ENCODE results near the gene HELZ. TPM values are rescaled to one million over a fixed set of nuclear protein-coding genes. Genes with fewer than 3 reads are reported as not detected.

HELZ gene
- total RNA-seq, 4 donors from 2014 or later, result 47.3 to 95.4 (median 61.3) TPM

GRCh38 chr17:67115401-67115800, 129.6 kb downstream of the HELZ start:
- TF ChIP-seq CTCF (IDR thresholded peaks at IDR 0.05) (no peak), POLR2A (IDR thresholded peaks at IDR 0.05) (no peak), EP300 (IDR thresholded peaks at IDR 0.05) (no peak)
- 95 to 100% methylated on average over 1 of the region's 1 CpG for WGBS, 2 donors

GRCh38 chr17:67113486-67113885, 131.5 kb downstream of the HELZ start:
- Histone ChIP-seq H3K4me3 (no peak overlapping the region), H3K36me3 (peaks cover 3 to 84% (median 7%) of the 10 kb centered on the region in 3 donors), H3K9me3 (peaks cover 0 to 20% (median 4%) of the 10 kb centered on the region in 4 donors), H3K27ac (no peak overlapping the region), H3K27me3 (no peaks in the 10 kb centered on the region), H3K4me1 (no peaks in the 10 kb centered on the region)
- 91 to 98% methylated on average over 5 of the region's 5 CpGs for WGBS, 2 donors
- no peak for TF ChIP-seq EP300 (IDR thresholded peaks at IDR 0.05)
- no peak for TF ChIP-seq POLR2A (IDR thresholded peaks at IDR 0.05)
- no peak for DNase-seq (ENCODE audit: low spot score in 2 of 2)

More at GRCh38 chr17:67115401-67115800, 129.6 kb downstream of the HELZ start:
- H3K4me1 ChIP-seq, result no peaks in the 10 kb centered on the region
- H3K36me3 ChIP-seq, result peaks cover 3 to 92% (median 6%) of the 10 kb centered on the region in 3 donors
- H3K27ac ChIP-seq, result no peak overlapping the region
- H3K27me3 ChIP-seq, result no peaks in the 10 kb centered on the region
- H3K4me3 ChIP-seq, result no peak overlapping the region
- H3K9me3 ChIP-seq, result peaks cover 0 to 20% (median 4%) of the 10 kb centered on the region in 4 donors
- DNase-seq (ENCODE audit: low spot score in 2 of 2), result no peak

GRCh38 chr17:67111808-67112207, 133.2 kb downstream of the HELZ start:
- Histone ChIP-seq H3K4me3 (no peak overlapping the region), H3K4me1 (no peaks in the 10 kb centered on the region), H3K36me3 (peaks cover 3 to 83% (median 13%) of the 10 kb centered on the region in 3 donors), H3K27ac (no peak overlapping the region), H3K27me3 (no peaks in the 10 kb centered on the region), H3K9me3 (peaks cover 0 to 15% (median 4%) of the 10 kb centered on the region in 4 donors)
- no peak for DNase-seq (ENCODE audit: low spot score in 2 of 2)
- TF ChIP-seq CTCF (IDR thresholded peaks at IDR 0.05) (no peak), EP300 (IDR thresholded peaks at IDR 0.05) (no peak), POLR2A (IDR thresholded peaks at IDR 0.05) (no peak)
- 95 to 97% methylated on average over 1 of the region's 1 CpG for WGBS, 2 donors

GRCh38 chr17:67111327-67111726, 133.7 kb downstream of the HELZ start:
- no peak overlapping the region for H3K27ac ChIP-seq
- H3K4me3 ChIP-seq, result no peak overlapping the region
- DNase-seq (ENCODE audit: low spot score in 2 of 2), result no peak
- 93 to 94% methylated on average over 2 of the region's 2 CpGs for WGBS, 2 donors
- TF ChIP-seq EP300 (IDR thresholded peaks at IDR 0.05) (no peak), POLR2A (IDR thresholded peaks at IDR 0.05) (no peak), CTCF (IDR thresholded peaks at IDR 0.05) (no peak)
- H3K9me3 ChIP-seq, result peaks cover 0 to 11% (median 4%) of the 10 kb centered on the region in 4 donors
- no peaks in the 10 kb centered on the region for H3K4me1 ChIP-seq
- H3K27me3 ChIP-seq, result no peaks in the 10 kb centered on the region
- H3K36me3 ChIP-seq, result peaks cover 0 to 83% (median 13%) of the 10 kb centered on the region in 3 donors

GRCh38 chr17:67110619-67111018, 134.4 kb downstream of the HELZ start:
- WGBS, 2 donors, result 86 to 87% methylated on average over 3 of the region's 3 CpGs
- Histone ChIP-seq H3K4me3 (no peak overlapping the region), H3K9me3 (peaks cover 0 to 4% (median 1%) of the 10 kb centered on the region in 4 donors), H3K27ac (no peak overlapping the region), H3K27me3 (no peaks in the 10 kb centered on the region), H3K4me1 (no peaks in the 10 kb centered on the region), H3K36me3 (peaks cover 0 to 78% (median 13%) of the 10 kb centered on the region in 3 donors)
- DNase-seq (ENCODE audit: low spot score in 2 of 2), result no peak
- TF ChIP-seq EP300 (IDR thresholded peaks at IDR 0.05) (no peak), POLR2A (IDR thresholded peaks at IDR 0.05) (no peak), CTCF (IDR thresholded peaks at IDR 0.05) (no peak)
